HL-60 (cell line): Measurements from ENCODE around the gene MECR.

ENCODE experiments used
- DNase-seq, 2 experiments: peaks; one replicate each; pipeline ENCODE4 v3.0.0-alpha.2; 2010 to 2020; ENCODE audit warnings: low read depth in 1 of 2, low spot score in 1 of 2
- H3K27ac ChIP-seq: fragments of 250-450 bp; sonication (Bioruptor Pico); replicated peaks from 2 replicates; pipeline ENCODE4 v1.5.1; 2020; ENCODE audit warnings: mild to moderate bottlenecking, moderate library complexity
- H3K27me3 ChIP-seq: fragments of 250-450 bp; sonication (Bioruptor Pico); 2 replicates; pipeline ENCODE4 v1.5.1; 2021; ENCODE audit warnings: mild to moderate bottlenecking, moderate library complexity; ENCODE audit not compliant: insufficient read depth, poor library complexity, severe bottlenecking
- H3K4me3 ChIP-seq: replicated peaks from 2 replicates; pipeline ENCODE4 v1.5.1; 2011; ENCODE audit warnings: mild to moderate bottlenecking, control low read depth, low read length; ENCODE audit not compliant: insufficient read depth
- CTCF ChIP-seq: IDR thresholded peaks from one replicate; pipeline ENCODE4 v1.5.1; 2011; ENCODE audit warnings: low read length, control low read depth, inconsistent platforms; ENCODE audit not compliant: insufficient read depth
- GABPA ChIP-seq: IDR thresholded peaks from 2 replicates; pipeline ENCODE4 v1.6.1; 2012; ENCODE audit warnings: low read depth
- POLR2AphosphoS5 ChIP-seq: IDR thresholded peaks from 2 replicates; pipeline ENCODE4 v1.6.1; 2012; ENCODE audit warnings: low read depth
- REST ChIP-seq: IDR thresholded peaks from 2 replicates; pipeline ENCODE4 v1.6.1; 2012; ENCODE audit warnings: low read depth; ENCODE audit not compliant: insufficient replicate concordance
- SPI1 ChIP-seq: IDR thresholded peaks from 2 replicates; pipeline ENCODE4 v1.6.1; 2012; ENCODE audit warnings: low read depth, mild to moderate bottlenecking, borderline replicate concordance

MECR gene

GRCh38 chr1:29238620-29239002 lies 7.9 kb upstream of the MECR start:
- TF ChIP-seq CTCF (no peak), GABPA (no peak), POLR2AphosphoS5 (no peak), SPI1 (no peak), REST (no peak)
- Histone ChIP-seq H3K27ac (no peak overlapping the region), H3K4me3 (no peak overlapping the region), H3K27me3 (peaks cover 36% of the 10 kb centered on the region)
- no peak for DNase-seq

- Histone ChIP-seq H3K27ac (no peak overlapping the region), H3K27me3 (peaks cover 31% of the 10 kb centered on the region), H3K4me3 (peak overlapping the region; percentile 29)
- no peak for DNase-seq
- TF ChIP-seq POLR2AphosphoS5 (no peak), CTCF (no peak)
These were observed 7.3 kb upstream of the MECR start for GRCh38 chr1:29237852-29238619.

- no peak overlapping the region for H3K27ac ChIP-seq
- H3K27me3 ChIP-seq = peaks cover 31% of the 10 kb centered on the region
- peak; percentile 39 to 55 for DNase-seq
- TF ChIP-seq CTCF (no peak), REST (no peak), POLR2AphosphoS5 (no peak), GABPA (no peak), SPI1 (no peak)
- H3K4me3 ChIP-seq = peak overlapping the region; percentile 39
These were observed 6.5 kb upstream of the MECR start for GRCh38 chr1:29237129-29237821.
